ENCODE results near the gene GADD45GIP1.

DNA sequence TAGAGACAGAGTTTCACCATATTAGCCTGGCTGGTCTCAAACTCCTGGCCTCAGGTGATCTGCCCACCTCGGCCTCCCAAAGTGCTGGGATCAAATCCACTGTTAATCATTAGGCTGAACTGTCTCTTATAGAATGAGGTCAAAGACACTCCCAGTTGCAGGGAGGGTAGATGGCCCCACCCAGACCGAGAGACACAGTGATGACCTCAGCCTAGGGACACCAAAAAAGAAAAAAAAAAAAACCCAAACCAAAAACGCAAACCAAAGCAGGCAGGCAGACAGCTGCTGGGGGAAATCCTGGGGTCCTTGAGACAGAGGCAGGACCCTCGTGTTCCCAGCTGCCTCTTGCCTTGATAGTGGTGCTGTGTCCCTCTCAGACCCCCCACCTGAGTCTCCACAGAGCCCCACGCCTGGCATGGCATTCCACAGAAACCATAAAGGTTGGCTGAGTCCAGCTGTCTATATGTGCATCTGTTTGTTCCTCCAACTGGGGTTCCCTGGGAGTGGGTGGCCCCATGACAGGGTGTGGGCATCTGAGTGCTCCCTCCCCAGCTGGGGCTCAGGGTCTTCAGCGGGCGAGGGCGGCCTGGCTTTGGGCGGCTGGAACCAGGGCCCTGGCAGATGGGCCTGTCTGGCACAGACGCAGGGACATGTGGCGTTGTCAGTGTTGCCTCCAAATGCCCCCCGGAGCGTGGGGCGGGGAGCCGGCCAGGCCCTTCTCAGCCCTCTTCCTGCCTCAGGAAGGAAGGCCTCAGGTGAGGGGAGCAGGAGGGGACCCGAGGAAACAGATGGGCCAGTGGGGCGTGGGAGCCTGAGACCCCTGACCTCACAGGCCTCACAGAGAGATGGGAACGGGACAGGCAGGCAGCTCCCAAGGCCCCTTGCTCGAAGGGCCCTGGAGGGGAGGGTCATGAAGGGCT lies 17.5 kb upstream of the GADD45GIP1 start:
- TF ChIP-seq, protein P1, sequence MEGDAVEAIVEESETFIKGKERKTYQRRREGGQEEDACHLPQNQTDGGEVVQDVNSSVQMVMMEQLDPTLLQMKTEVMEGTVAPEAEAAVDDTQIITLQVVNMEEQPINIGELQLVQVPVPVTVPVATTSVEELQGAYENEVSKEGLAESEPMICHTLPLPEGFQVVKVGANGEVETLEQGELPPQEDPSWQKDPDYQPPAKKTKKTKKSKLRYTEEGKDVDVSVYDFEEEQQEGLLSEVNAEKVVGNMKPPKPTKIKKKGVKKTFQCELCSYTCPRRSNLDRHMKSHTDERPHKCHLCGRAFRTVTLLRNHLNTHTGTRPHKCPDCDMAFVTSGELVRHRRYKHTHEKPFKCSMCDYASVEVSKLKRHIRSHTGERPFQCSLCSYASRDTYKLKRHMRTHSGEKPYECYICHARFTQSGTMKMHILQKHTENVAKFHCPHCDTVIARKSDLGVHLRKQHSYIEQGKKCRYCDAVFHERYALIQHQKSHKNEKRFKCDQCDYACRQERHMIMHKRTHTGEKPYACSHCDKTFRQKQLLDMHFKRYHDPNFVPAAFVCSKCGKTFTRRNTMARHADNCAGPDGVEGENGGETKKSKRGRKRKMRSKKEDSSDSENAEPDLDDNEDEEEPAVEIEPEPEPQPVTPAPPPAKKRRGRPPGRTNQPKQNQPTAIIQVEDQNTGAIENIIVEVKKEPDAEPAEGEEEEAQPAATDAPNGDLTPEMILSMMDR (IDR thresholded peaks at IDR 0.05) = no peak
- TF ChIP-seq POLR2A (IDR thresholded peaks at IDR 0.05) (no peak), POLR2AphosphoS5 (IDR thresholded peaks at IDR 0.05) (no peak)
